Cardiac fibroblast (primary cell): Measurements from ENCODE around the gene CFP.
A peak's percentile ranks its signal among the peaks of the same experiment; 100 is the strongest.
"Not testable (repeated sequence)": the region's sequence is repeated elsewhere in the genome, so short reads cannot be mapped to it uniquely, and the experiment has no call there.

ENCODE experiments used
- DNase-seq, 2 donors: peaks; one replicate each; pipeline versions ENCODE4 v3.0.0 to v3.0.0-alpha.2; 2010; ENCODE audit warnings: low read depth in 2 of 2
- H3K4me3 ChIP-seq, 2 donors: replicated peaks in 1 of 2; 1 replicate in 1 of 2; 2 replicates in 1 of 2; pipeline ENCODE4 v1.5.1; 2011; ENCODE audit warnings: low read depth in 2 of 2, low read length in 2 of 2, mild to moderate bottlenecking in 2 of 2, moderate library complexity in 1 of 2
- TF ChIP-seq, protein P1 (sequence below): IDR thresholded peaks from one replicate; pipeline ENCODE4 v1.5.1; 2011; ENCODE audit warnings: low read depth, mild to moderate bottlenecking, low read length, inconsistent platforms

Gene CFP

DNA sequence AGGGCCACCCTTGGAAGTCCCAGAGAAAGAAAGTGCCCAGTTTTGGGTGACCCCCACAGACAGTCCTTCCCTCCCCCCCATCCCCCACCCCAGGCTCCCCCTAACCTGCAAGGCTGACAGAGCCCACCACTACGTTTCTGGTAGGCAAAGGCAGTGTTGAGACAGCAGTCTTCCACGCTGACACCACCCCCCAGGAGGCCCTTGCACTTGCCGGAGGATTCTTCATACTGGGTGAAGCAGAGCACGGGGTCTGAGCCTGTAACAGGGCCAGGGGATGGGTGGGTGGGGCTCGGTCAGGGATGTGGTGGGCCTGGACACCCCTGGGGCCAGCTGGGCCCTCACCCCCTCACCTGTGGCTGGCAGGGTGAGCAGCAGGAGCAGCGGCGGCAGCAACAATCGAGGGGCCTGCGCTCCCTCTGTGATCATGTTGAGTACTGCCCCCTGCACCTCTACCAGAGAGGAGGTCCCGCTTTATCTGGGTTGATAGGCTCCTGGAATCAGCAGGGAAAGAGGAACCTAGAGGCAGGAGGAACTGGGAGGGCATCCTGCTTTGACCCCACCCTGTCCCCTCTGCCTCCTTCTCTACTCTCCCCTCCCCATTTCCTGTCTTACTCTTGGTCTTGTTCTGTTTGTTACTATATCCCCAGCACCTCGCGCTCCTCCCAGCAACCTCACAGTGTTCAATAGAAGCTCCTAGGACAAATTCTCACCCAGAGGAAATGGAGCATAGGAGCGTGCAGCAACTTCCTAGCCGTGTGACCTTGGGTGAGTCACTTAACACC is at the start of gene CFP:
CFP (minus strand) TSS at position 512 of the 782 bp plus-strand sequence; CDS start at position 426, 86 bp downstream.
- no peak for DNase-seq
- no peak within 1 kb of the TSS for H3K4me3 ChIP-seq
- TF ChIP-seq, protein P1, sequence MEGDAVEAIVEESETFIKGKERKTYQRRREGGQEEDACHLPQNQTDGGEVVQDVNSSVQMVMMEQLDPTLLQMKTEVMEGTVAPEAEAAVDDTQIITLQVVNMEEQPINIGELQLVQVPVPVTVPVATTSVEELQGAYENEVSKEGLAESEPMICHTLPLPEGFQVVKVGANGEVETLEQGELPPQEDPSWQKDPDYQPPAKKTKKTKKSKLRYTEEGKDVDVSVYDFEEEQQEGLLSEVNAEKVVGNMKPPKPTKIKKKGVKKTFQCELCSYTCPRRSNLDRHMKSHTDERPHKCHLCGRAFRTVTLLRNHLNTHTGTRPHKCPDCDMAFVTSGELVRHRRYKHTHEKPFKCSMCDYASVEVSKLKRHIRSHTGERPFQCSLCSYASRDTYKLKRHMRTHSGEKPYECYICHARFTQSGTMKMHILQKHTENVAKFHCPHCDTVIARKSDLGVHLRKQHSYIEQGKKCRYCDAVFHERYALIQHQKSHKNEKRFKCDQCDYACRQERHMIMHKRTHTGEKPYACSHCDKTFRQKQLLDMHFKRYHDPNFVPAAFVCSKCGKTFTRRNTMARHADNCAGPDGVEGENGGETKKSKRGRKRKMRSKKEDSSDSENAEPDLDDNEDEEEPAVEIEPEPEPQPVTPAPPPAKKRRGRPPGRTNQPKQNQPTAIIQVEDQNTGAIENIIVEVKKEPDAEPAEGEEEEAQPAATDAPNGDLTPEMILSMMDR, result no peak

DNA sequence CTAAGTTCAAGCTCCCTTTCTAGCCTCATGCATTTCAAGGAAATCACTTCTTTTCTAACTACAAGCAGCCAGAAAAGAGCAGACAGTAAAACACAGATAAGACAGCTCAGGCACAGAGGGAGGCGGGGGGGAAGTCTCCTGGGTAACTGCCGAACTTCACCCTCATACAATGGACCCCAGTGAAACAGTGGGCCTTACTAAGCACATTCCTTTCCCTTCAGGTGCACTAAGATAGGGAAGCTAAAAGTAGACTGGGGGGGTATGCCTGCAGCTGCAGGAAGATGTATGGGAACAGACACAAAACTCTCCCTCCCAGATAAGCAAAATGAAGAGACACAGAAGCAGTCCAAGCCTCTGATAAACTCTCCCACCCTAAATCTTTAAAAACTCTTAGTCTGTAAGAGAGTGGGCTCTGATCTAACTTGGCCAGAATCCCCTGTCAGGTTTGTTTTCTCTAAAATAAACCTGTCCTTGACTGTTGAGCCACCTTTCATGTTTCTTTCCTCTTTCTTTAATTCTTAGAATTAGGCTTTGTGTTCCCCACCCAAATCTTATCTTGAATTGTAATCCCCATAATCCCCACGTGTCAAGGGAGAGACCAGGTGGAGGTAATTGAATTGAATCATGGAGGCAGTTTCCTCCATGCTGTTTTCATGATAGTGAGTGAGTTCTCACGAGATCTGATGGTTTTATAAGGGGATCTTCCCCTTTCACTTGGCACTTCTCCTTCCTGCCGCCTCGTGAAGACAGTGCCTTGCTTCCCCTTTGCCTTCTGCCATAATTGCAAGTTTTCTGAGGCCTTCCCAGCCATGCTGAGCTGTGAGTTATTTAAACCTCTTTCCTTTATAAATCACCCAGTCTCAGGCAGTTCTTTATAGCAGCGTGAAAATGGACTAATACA is 46.5 kb upstream of the CFP start:
- not testable (repeated sequence) for H3K4me3 ChIP-seq, DNase-seq

DNA sequence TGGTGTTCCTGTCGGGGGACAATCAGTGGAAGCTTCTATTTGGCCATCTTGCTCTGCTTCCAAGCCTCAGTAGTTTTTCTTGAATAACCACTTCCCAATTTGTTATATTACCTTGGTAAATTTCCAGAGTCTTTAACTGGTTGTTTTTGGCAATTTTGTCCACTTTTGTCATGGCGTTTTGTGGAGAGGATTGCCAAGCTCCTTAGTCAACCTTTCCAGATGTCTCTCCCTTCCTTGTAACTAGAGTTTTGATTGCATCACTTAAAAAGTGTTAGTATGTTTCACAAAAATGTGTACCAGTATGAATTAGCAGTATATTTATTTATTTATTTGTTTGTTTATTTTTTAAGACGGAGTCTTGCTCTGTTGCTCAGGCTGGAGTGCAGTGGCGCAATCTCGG is 45.0 kb upstream of the CFP start:
- no peak overlapping the region for H3K4me3 ChIP-seq
- peak in 1 of 2 donors; percentile 39 for DNase-seq
- TF ChIP-seq, protein P1, result no peak

DNA sequence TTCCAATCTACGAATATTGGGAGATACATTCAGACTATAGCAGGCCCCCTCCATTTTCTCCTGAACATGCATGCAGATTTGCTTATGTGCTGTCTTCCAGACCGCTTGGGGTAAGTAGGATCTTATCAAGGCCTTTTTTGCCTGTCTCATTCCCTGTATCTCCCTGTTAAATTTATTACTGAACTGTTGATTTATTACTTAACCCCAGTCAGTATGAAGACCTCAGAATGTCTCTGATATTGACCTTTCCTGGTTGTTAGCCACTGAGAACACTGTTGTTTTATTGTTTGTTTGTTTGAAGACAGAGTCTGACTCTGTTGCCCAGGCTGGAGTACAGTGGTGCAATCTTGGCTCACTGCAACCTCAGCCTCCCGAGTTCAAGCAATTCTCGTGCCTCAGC is 36.1 kb upstream of the CFP start:
- not testable (repeated sequence) for H3K4me3 ChIP-seq, DNase-seq

DNA sequence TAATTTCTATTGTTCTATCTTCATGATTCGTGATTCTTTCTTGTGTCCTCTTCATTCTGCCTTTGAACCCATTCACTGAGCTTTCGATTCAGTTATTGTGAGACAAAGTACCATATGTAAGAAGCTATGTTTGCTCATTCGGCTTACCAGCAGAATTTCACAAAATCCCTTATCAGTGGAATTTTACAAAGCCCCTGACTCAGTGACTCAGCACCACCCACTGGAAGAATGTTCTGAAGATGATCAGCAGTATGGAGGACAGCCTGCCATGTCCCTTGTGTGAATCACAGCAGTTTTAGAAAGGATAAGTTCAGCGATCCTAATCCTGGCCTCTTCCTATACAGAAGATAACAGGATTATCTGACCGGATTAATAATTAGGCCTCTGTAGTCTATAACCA is 35.0 kb upstream of the CFP start:
- TF ChIP-seq, protein P1, result no peak
- DNase-seq, result peak; percentile 46 to 51
- no peak overlapping the region for H3K4me3 ChIP-seq

DNA sequence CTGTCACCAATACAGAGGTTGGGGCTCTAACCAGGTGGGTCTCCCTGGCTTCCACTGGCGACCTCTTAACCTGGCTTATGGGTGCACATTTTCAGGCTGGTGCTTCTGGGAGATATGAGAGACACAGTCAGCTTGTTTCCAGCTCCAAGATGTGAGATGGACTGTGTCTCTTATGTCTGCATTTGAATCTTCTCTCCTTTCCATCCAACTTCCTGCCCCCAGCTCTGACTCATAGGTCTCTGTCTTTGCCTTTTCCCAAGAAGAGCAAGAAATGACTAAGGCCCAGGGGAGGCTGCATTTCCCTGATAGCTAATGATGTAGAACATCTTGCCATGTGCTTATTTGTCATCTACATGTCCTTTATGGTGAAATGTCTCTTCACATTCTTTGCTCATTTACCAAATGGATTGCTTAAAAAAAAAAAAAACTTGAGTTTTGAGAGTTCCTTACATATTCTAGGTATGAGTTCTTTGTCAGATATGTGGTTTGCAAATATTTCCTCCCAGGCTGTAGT is 32.5 kb upstream of the CFP start:
- TF ChIP-seq, protein P1, result no peak
- no peak overlapping the region for H3K4me3 ChIP-seq
- peak; percentile 87 to 97 for DNase-seq

DNA sequence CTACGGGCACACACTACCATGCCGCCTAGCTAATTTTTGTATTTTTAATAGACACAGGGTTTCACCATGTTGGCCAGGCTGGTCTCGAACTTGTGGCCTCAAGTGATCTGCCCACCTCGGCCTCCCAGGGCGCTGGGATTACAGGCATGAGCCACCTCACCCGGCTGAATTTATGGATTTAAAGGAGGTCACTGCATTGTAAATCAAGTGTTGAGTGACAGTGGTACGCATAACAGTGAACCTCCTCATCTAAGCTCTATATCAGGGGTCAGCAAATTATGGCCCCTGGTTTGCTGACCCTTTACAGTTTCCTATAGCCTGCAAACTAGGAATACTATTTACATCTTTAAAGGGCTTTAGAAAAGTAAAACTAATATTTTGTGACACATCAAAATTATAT is 31.8 kb upstream of the CFP start:
- TF ChIP-seq, protein P1, result no peak
- H3K4me3 ChIP-seq, result no peak overlapping the region
- no peak for DNase-seq
